GM12801 (cell line): ENCODE measurements around the gene LCN6.

Experiments used
- CTCF ChIP-seq: IDR thresholded peaks from one replicate; pipeline ENCODE4 v1.5.1; 2011; ENCODE audit warnings: control low read depth; ENCODE audit not compliant: insufficient read length; ENCODE audit errors: extremely low read depth

LCN6 gene, protein sequence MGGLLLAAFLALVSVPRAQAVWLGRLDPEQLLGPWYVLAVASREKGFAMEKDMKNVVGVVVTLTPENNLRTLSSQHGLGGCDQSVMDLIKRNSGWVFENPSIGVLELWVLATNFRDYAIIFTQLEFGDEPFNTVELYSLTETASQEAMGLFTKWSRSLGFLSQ

DNA sequence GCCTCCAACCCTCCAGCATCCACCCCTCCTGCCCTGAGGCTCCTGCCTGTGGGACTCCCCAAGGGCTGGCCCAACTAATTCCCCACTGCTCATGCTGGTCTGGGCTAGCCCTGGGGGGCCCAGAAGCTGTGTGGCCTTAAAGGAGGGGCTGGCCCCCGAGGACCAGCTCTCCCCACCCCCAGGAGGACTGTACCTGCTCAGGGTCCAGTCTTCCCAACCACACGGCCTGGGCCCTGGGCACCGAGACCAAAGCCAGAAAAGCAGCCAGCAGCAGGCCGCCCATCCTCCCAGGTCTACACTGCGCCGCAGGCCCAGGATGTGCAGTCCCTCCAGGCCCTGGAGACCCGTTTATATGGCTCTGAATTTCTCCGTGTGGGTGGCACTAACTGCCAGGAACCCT lies at the start of gene LCN6:
Gene LCN6, minus strand, starts transcription at position 325 of the 400 bp plus-strand sequence. Its CDS starts 42 bp downstream, at position 283.
- no peak for TF ChIP-seq CTCF

DNA sequence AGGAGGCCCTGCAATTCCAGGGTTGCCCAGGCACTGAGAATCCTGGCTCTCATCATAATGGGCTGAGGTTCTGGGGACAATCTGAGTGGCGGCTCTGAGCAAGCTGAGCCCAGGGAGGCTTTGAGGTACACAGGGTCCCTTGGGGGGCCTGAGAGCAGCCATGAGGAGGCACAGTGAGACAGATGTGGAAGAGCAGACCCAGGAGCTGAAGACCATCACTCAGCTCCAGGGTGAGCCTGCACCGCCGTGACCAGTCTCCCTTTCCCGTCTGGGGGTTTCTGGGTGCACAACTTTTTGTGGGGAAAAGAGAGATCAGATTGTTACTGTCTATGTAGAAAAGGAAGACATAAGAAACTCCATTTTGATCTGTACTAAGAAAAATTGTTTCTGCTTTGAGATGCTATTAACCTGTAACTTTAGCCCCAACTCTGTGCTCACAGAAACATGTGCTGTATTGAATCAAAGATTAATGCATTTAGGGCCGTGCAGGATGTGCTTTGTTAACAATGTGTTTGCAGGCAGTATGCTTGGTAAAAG lies 48.0 kb upstream of the LCN6 start, which contains the start of gene CCDC183:
Gene CCDC183, plus strand, starts transcription at position 101 of the 537 bp plus-strand sequence. Its CDS starts 60 bp downstream, at position 161.
- no peak for TF ChIP-seq CTCF

DNA sequence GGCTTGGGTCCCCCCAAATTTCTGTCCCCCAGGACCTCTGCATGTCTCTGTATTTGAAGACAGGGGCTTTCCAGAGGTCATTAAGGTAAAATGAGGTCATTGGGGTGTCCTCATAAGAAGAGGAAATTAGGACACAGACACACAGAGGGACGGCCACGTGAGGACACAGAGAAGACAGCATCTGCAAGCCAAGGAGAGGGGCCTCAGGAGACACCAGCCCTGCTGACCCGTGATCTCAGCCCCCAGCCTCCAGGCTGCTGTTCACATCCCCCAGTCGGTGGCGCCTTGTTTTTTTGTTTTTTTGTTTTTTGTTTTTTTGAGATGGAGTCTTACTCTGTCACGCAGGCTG lies 46.6 kb upstream of the LCN6 start:
- TF ChIP-seq CTCF: no peak

DNA sequence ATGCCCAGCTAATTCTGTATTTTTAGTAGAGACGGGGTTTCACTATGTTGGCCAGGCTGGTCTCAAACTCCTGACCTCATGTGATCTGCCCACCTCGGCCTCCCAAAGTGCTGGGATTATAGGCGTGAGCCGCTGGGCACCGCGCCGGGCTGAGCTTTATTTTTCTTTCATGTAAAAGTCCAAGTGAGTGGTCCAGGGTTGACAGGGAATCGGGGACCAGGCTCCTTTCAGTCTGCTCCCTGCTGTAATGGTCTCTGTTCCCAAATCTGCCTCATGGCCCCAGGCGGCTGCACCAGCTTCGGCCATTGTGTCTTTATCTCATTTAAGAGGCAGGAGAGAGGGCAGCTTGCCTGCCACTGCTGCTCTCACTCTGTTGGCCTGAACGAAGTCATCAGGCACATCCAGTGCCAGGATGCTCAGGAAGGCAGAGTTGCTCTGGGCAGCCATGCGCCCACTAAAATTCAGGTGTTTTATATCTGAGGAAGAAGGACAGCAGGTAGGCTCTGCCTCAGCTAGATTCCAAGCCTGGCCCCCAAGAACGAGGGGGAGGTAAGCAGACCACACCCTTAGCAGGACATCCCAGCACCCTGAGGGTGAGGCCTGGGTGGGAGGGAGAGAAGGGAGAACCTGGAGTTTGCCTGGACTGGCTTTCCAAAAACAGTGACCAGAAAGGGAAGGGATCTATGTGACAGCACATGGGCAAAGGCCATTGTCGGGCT lies 46.1 kb upstream of the LCN6 start:
- TF ChIP-seq CTCF: no peak

GRCh38 chr9:136793086-136793946 lies 45.0 kb upstream of the LCN6 start:
- TF ChIP-seq CTCF: no peak

DNA sequence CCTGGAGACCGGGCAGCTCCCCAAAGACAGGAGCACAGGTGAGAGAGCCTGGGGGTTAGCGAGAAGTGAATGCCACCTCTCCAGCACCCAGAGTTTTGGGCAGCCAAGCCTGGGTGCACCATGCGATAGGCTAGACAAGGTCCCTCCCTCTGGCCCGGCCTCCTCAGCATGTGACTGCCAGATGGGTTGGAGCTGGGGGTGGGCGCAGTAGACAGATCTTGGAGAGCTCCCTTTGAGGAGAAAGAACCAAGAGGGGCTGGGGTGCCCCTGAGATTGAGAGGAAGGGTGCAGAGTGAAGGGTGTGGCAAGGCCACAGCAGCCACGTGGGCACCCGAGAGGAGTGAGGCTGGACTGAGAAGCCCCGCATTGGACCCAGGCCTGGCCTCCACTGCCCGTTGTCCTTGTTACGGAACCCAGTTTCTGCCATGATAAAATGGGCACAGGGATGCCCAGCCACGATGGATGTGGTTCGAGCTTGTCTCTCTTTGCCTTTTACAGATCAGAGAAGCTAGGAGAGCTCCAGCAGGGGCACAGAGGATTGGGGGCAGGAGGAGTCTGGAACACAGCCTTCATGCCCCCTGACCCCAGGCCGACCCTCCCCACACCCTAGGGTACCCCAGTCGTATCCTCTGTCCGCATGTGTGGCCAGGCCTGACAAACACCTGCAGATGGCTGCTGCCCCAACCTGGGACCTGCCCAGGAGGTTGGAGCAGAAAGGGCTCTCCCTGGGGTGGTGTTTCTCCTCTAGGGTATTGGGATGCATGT lies 44.2 kb upstream of the LCN6 start:
- no peak for TF ChIP-seq CTCF
